Immature natural killer cell (primary cell): ENCODE measurements around the gene WDFY3. TPM values are rescaled to one million over a fixed set of nuclear protein-coding genes. Genes with fewer than 3 reads are reported as not detected.

Source experiments
- DNase-seq, 3 donors: peaks; one replicate each; pipeline ENCODE4 v3.0.0; 2022; ENCODE audit warnings: mixed read lengths in 1 of 3
- H3K27ac Mint-ChIP-seq, 6 donors: one replicate each; pipeline ENCODE4 v1.8.0; 2020; ENCODE audit warnings: mixed read lengths in 6 of 6, mild to moderate bottlenecking in 5 of 6, inconsistent platforms in 4 of 6, moderate library complexity in 3 of 6
- H3K27me3 Mint-ChIP-seq, 3 donors: one replicate each; pipeline ENCODE4 v1.8.0; 2020 to 2021; ENCODE audit warnings: low read depth in 3 of 3, mild to moderate bottlenecking in 3 of 3, mixed read lengths in 3 of 3, moderate library complexity in 3 of 3, inconsistent platforms in 1 of 3
- H3K36me3 Mint-ChIP-seq, 3 donors: one replicate each; pipeline ENCODE4 v1.8.0; 2020; ENCODE audit warnings: mixed read lengths in 3 of 3, inconsistent platforms in 2 of 3, mild to moderate bottlenecking in 2 of 3
- H3K4me1 Mint-ChIP-seq, 2 donors: one replicate each; pipeline ENCODE4 v1.8.0; 2020; ENCODE audit warnings: inconsistent platforms in 2 of 2, mild to moderate bottlenecking in 2 of 2, mixed read lengths in 2 of 2, moderate library complexity in 1 of 2
- H3K4me3 Mint-ChIP-seq, 5 donors: one replicate each; pipeline ENCODE4 v1.8.0; 2020; ENCODE audit warnings: mild to moderate bottlenecking in 5 of 5, mixed read lengths in 5 of 5, inconsistent platforms in 3 of 5, moderate library complexity in 3 of 5
- H3K9me3 Mint-ChIP-seq, 6 donors: one replicate each; pipeline ENCODE4 v1.8.0; 2020; ENCODE audit warnings: mild to moderate bottlenecking in 6 of 6, mixed read lengths in 6 of 6, inconsistent platforms in 4 of 6, moderate library complexity in 3 of 6
- polyA plus RNA-seq, 3 donors: library from polyadenylated mRNA; unstranded; fragments of 300-500 nt; fragmentation: Illumina TruSeq; gene quantifications; one replicate each; pipeline ENCODE4 v1.2.3, GENCODE V29; 2021

The WDFY3 gene
- polyA plus RNA-seq, 3 donors from 2014 or later: 0.02 TPM; not detected in 2

DNA sequence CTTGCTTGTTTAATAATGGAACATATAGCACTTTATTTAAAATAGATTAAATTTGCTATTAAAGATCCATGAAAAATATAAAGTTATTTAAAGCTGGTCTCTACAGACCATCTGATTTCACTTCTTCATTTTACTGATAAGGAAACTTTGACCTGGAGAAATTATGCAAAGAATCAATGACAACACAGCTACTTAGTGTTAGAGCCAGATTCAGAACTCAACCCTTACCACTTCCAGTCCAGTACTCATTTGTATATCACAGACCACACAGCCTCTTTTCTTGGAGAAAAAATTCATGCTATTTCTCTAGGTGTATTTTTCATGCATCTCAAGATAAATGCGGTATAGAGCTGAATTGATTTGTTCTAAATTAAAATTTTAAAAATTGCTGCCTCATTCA lies 34.0 kb downstream of the WDFY3 start:
- no peak overlapping the region for H3K4me3 Mint-ChIP-seq
- H3K4me1 Mint-ChIP-seq: no peaks in the 10 kb centered on the region
- H3K9me3 Mint-ChIP-seq: peaks cover 2 to 23% (median 8%) of the 10 kb centered on the region in 6 donors
- DNase-seq: no peak
- no peaks in the 10 kb centered on the region for H3K36me3 Mint-ChIP-seq
- H3K27ac Mint-ChIP-seq: no peak overlapping the region
- H3K27me3 Mint-ChIP-seq: no peaks in the 10 kb centered on the region

DNA sequence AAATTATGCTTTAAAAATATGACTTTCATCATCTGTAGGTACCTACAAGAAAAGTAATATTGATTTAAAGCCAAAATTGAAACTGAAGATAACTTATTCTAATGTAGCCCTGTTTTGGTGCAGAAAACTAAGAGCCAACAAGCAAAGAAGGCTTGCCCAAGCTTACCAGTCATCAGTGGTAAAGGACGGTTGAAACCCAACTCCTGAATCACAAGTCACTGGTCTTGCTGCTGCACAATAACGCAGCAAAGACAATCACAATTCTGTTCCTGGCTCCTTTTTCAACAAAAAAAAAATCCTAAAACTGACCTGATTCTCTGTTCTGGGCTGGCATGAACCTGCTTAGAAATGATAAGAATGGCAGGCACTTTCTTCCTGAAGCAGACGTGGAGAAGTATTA lies 34.5 kb downstream of the WDFY3 start:
- no peaks in the 10 kb centered on the region for H3K27me3 Mint-ChIP-seq
- no peak overlapping the region for H3K27ac Mint-ChIP-seq
- DNase-seq: no peak
- no peaks in the 10 kb centered on the region for H3K36me3 Mint-ChIP-seq
- H3K9me3 Mint-ChIP-seq: peaks cover 2 to 19% (median 6%) of the 10 kb centered on the region in 6 donors
- no peak overlapping the region for H3K4me3 Mint-ChIP-seq
- H3K4me1 Mint-ChIP-seq: no peaks in the 10 kb centered on the region

GRCh38 chr4:84931274-84931673 lies 35.2 kb downstream of the WDFY3 start:
- Mint-ChIP-seq H3K4me1 (no peaks in the 10 kb centered on the region), H3K27ac (no peak overlapping the region), H3K9me3 (peaks cover 0 to 16% (median 4%) of the 10 kb centered on the region in 6 donors), H3K4me3 (no peak overlapping the region), H3K36me3 (no peaks in the 10 kb centered on the region), H3K27me3 (no peaks in the 10 kb centered on the region)
- no peak for DNase-seq

DNA sequence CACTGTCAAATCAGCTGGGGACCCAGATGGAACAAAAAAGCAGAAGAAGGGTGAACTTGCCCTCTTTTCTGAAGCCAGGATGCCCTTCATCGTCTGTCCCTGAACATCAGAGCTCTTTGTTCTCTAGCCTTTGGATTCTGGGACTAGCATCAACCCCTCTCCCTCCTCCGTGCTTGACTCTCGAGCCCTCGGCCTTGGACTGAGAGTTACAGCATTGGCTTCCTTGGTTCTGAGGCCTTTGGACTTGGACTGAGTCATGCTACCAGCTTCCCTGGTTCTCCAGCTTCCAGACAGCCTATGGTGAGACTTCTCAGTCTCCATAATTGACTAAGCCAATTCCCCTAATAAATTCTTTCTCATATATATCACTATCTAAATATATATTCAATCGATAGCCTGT lies 38.4 kb downstream of the WDFY3 start:
- DNase-seq: no peak
- H3K27ac Mint-ChIP-seq: no peak overlapping the region
- H3K27me3 Mint-ChIP-seq: no peaks in the 10 kb centered on the region
- no peaks in the 10 kb centered on the region for H3K4me1 Mint-ChIP-seq
- H3K9me3 Mint-ChIP-seq: peaks cover 0 to 12% (median 4%) of the 10 kb centered on the region in 6 donors
- H3K36me3 Mint-ChIP-seq: no peaks in the 10 kb centered on the region
- H3K4me3 Mint-ChIP-seq: no peak overlapping the region

- Mint-ChIP-seq H3K27me3 (no peaks in the 10 kb centered on the region), H3K9me3 (peaks cover 0 to 16% (median 5%) of the 10 kb centered on the region in 6 donors), H3K4me3 (no peak overlapping the region), H3K36me3 (no peaks in the 10 kb centered on the region), H3K4me1 (no peaks in the 10 kb centered on the region), H3K27ac (no peak overlapping the region)
- DNase-seq: no peak
Measured at GRCh38 chr4:84927428-84927827, 39.1 kb downstream of the WDFY3 start.

GRCh38 chr4:84925558-84925957 lies 40.9 kb downstream of the WDFY3 start:
- peaks cover 0 to 24% (median 7%) of the 10 kb centered on the region in 6 donors for H3K9me3 Mint-ChIP-seq
- no peak overlapping the region for H3K4me3 Mint-ChIP-seq
- no peaks in the 10 kb centered on the region for H3K36me3 Mint-ChIP-seq
- DNase-seq: no peak
- H3K4me1 Mint-ChIP-seq: no peaks in the 10 kb centered on the region
- H3K27ac Mint-ChIP-seq: no peak overlapping the region
- no peaks in the 10 kb centered on the region for H3K27me3 Mint-ChIP-seq

DNA sequence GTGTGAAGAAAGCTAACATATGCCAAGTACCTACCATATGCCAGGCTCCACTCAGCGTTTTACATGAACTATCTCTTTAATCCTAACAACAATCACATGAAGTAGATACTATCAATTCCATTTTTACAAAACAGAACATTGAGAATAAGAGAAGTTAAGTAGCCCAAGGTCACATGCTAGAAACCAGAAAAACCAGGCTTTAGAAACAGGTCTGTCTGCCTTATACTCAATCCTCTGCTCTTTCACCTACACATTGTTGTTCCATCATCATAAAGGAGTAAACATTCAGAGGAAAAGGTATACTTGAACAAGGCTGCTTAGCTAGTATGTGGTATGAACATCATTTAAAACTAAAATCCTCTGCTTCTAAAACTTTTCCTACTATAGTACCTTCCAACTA lies 42.1 kb downstream of the WDFY3 start:
- Mint-ChIP-seq H3K4me3 (no peak overlapping the region), H3K36me3 (no peaks in the 10 kb centered on the region), H3K27ac (no peak overlapping the region), H3K9me3 (peaks cover 2 to 25% (median 6%) of the 10 kb centered on the region in 6 donors), H3K4me1 (no peaks in the 10 kb centered on the region), H3K27me3 (no peaks in the 10 kb centered on the region)
- no peak for DNase-seq

GRCh38 chr4:84920617-84921016 lies 45.9 kb downstream of the WDFY3 start:
- Mint-ChIP-seq H3K4me1 (no peaks in the 10 kb centered on the region), H3K4me3 (no peak overlapping the region), H3K27ac (no peak overlapping the region), H3K36me3 (no peaks in the 10 kb centered on the region), H3K9me3 (peaks cover 2 to 28% (median 6%) of the 10 kb centered on the region in 6 donors), H3K27me3 (no peaks in the 10 kb centered on the region)
- DNase-seq: no peak

- DNase-seq: no peak
- Mint-ChIP-seq H3K36me3 (no peaks in the 10 kb centered on the region), H3K9me3 (peaks cover 4 to 18% (median 10%) of the 10 kb centered on the region in 6 donors), H3K27me3 (peaks cover 0 to 1% (median 0%) of the 10 kb centered on the region in 3 donors), H3K27ac (no peak overlapping the region), H3K4me1 (no peaks in the 10 kb centered on the region), H3K4me3 (no peak overlapping the region)
Measured at GRCh38 chr4:84917869-84918600, 48.5 kb downstream of the WDFY3 start.

DNA sequence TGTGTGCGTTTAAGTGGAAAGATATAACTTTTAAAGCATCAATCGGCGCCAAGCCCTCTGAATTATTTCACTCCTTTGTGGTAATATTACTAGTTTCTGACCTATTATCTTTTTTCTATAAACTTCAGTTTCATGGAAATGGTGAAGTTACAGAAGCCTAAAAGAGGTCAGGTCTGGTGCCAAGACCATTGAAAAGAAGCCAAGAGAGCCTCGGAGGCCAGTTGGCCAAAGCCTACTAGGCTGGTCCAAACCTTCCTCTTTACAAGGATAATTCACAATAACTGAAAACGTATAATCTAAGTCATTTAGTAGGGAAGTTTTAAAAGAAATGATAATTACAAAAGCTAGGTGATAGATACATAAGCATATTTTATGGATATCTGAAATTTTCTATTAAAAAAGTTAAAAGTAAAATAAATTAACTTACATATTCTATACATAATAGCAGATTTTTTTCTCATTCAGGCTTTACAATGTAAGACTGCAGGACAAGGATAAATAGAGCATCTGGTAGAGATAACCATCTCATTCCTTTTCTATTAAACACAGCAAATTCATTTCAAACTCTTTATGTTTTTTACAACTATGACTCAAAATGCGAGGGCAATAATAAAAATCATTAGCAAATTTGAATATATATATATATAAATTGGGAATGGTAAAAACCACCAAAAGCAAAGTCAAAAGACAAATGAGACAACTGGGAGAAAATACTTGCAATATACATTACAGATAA lies 49.2 kb downstream of the WDFY3 start:
- Mint-ChIP-seq H3K4me1 (no peaks in the 10 kb centered on the region), H3K4me3 (no peak overlapping the region), H3K9me3 (peaks cover 4 to 19% (median 10%) of the 10 kb centered on the region in 6 donors), H3K27me3 (peaks cover 0 to 1% (median 0%) of the 10 kb centered on the region in 3 donors), H3K36me3 (no peaks in the 10 kb centered on the region), H3K27ac (no peak overlapping the region)
- no peak for DNase-seq

- H3K9me3 Mint-ChIP-seq: peaks cover 4 to 20% (median 10%) of the 10 kb centered on the region in 6 donors
- peaks cover 0 to 1% (median 0%) of the 10 kb centered on the region in 3 donors for H3K27me3 Mint-ChIP-seq
- H3K4me1 Mint-ChIP-seq: no peaks in the 10 kb centered on the region
- no peak overlapping the region for H3K27ac Mint-ChIP-seq
- H3K4me3 Mint-ChIP-seq: no peak overlapping the region
- H3K36me3 Mint-ChIP-seq: no peaks in the 10 kb centered on the region
- DNase-seq: no peak
Measured at GRCh38 chr4:84916227-84916626, 50.3 kb downstream of the WDFY3 start.

- Mint-ChIP-seq H3K27me3 (peaks cover 0 to 1% (median 0%) of the 10 kb centered on the region in 3 donors), H3K4me1 (no peaks in the 10 kb centered on the region), H3K27ac (no peak overlapping the region), H3K36me3 (no peaks in the 10 kb centered on the region), H3K9me3 (peaks cover 4 to 14% (median 9%) of the 10 kb centered on the region in 6 donors), H3K4me3 (no peak overlapping the region)
- no peak for DNase-seq
Measured at GRCh38 chr4:84915396-84915780, 51.1 kb downstream of the WDFY3 start.

DNA sequence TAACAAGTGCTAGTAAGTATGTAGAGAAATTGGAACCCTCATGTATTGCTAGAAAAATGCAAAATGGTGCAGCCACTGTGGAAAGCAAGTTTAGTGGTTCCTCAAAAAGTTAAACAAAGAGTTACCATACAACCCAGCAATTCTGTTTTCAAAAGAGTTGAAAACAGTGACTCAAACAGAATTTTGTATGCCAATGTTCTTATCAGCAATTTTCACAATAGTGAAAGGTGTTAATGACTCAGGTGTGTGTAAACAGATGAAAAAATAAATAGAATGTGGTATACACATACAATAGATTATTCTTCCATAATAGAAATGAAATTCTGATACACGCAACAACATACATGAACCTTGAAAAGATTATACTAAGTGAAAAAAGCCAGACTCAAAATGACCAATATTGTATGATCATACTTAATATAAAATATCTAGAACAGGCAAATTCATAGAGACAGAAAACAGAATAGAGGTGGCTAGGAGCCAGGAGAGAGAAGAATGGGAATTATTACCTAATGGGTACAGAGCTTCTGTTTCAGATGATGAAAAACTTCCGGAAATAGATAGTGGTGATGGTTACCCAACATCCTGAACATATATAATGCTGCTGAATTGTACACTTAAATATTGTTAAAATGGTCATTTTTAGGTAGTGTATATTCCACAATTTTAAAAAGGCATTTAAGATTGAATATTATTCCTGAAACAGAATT lies 51.6 kb downstream of the WDFY3 start:
- Mint-ChIP-seq H3K4me1 (no peaks in the 10 kb centered on the region), H3K4me3 (no peak overlapping the region), H3K27ac (no peak overlapping the region), H3K36me3 (no peaks in the 10 kb centered on the region), H3K27me3 (peaks cover 0 to 1% (median 0%) of the 10 kb centered on the region in 3 donors), H3K9me3 (peaks cover 4 to 14% (median 10%) of the 10 kb centered on the region in 6 donors)
- no peak for DNase-seq

- Mint-ChIP-seq H3K4me1 (no peaks in the 10 kb centered on the region), H3K9me3 (peaks cover 2 to 19% (median 10%) of the 10 kb centered on the region in 6 donors)
Measured at GRCh38 chr4:84913176-84913575, 53.3 kb downstream of the WDFY3 start.

More at GRCh38 chr4:84913176-84913575, 53.3 kb downstream of the WDFY3 start:
- peaks cover 0 to 1% (median 0%) of the 10 kb centered on the region in 3 donors for H3K27me3 Mint-ChIP-seq
- H3K27ac Mint-ChIP-seq: no peak overlapping the region
- no peak overlapping the region for H3K4me3 Mint-ChIP-seq
- no peaks in the 10 kb centered on the region for H3K36me3 Mint-ChIP-seq
- no peak for DNase-seq
